Measurements from ENCODE around the gene PRR16.

Gene PRR16

DNA sequence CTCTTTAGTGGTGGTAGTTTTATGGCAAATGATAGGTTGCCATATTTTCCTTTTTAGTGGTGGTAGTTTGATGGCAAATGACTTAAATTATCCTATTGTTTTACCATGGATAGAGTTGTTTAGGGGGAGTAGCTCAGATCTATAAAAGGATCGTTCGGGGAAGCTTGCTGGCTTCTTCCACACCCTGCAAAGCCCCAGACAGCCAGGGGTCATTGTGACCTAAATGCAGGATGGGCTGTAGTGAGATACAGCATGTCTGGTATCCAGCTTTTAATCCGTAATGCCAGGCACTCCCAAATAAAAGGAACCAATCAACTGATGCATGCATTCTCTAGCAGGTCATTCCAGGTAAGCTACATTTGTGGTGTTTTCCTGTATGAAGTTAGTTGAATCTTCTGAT, 67.1 kb downstream of the PRR16 start:
- Histone ChIP-seq H3K9me3 (ENCODE audit: insufficient read depth, low read length) (no peaks in the 10 kb centered on the region), H3K27ac (ENCODE audit: low read depth, low read length) (no peak overlapping the region), H3K27me3 (ENCODE audit: low read length) (no peaks in the 10 kb centered on the region), H4K20me1 (ENCODE audit: low read depth, low read length) (no peaks in the 10 kb centered on the region), H3K9me2 (replicated peaks; ENCODE audit: insufficient read depth, low read length) (no peaks in the 10 kb centered on the region), H3K4me3 (ENCODE audit: insufficient read depth, low read length, poor library complexity, severe bottlenecking) (no peak overlapping the region), H3K79me2 (ENCODE audit: insufficient read depth, low read length) (no peaks in the 10 kb centered on the region), H3K36me3 (ENCODE audit: low read length) (no peaks in the 10 kb centered on the region), H3F3A (ENCODE audit: insufficient read depth) (no peaks in the 10 kb centered on the region), H3K4me2 (ENCODE audit: low read depth, low read length, poor library complexity, severe bottlenecking) (no peak overlapping the region), H2AFZ (ENCODE audit: low read depth, low read length, severe bottlenecking) (no peak overlapping the region), H3K9ac (ENCODE audit: low read length) (no peak overlapping the region)
- no peak for TF ChIP-seq CTCF (IDR thresholded peaks at IDR 0.05; ENCODE audit: insufficient read depth, low read length, poor library complexity, severe bottlenecking)
- no peak for TF ChIP-seq EZH2phosphoT487 (conservative IDR thresholded peaks at IDR 0.05; ENCODE audit: low read length)

- TF ChIP-seq CTCF (IDR thresholded peaks at IDR 0.05; ENCODE audit: insufficient read depth, low read length, poor library complexity, severe bottlenecking) (no peak), EZH2phosphoT487 (conservative IDR thresholded peaks at IDR 0.05; ENCODE audit: low read length) (no peak)
Measured at GRCh38 chr5:120532835-120533234, 68.7 kb downstream of the PRR16 start.

GRCh38 chr5:120533581-120533980, 69.5 kb downstream of the PRR16 start:
- TF ChIP-seq EZH2phosphoT487 (conservative IDR thresholded peaks at IDR 0.05; ENCODE audit: low read length) (no peak), CTCF (IDR thresholded peaks at IDR 0.05; ENCODE audit: insufficient read depth, low read length, poor library complexity, severe bottlenecking) (no peak)
- no peak overlapping the region for H2AFZ ChIP-seq (ENCODE audit: low read depth, low read length, severe bottlenecking)
- H3K27ac ChIP-seq (ENCODE audit: low read depth, low read length): no peak overlapping the region
- H3K4me2 ChIP-seq (ENCODE audit: low read depth, low read length, poor library complexity, severe bottlenecking): no peak overlapping the region
- no peaks in the 10 kb centered on the region for H3K27me3 ChIP-seq (ENCODE audit: low read length)
- H3K9me2 ChIP-seq (replicated peaks; ENCODE audit: insufficient read depth, low read length): no peaks in the 10 kb centered on the region
- H3K36me3 ChIP-seq (ENCODE audit: low read length): no peaks in the 10 kb centered on the region
- H3K79me2 ChIP-seq (ENCODE audit: insufficient read depth, low read length): no peaks in the 10 kb centered on the region
- H3K9me3 ChIP-seq (ENCODE audit: insufficient read depth, low read length): no peaks in the 10 kb centered on the region
- no peaks in the 10 kb centered on the region for H4K20me1 ChIP-seq (ENCODE audit: low read depth, low read length)
- H3K9ac ChIP-seq (ENCODE audit: low read length): no peak overlapping the region
- no peaks in the 10 kb centered on the region for H3F3A ChIP-seq (ENCODE audit: insufficient read depth)
- no peak overlapping the region for H3K4me3 ChIP-seq (ENCODE audit: insufficient read depth, low read length, poor library complexity, severe bottlenecking)

More at GRCh38 chr5:120532835-120533234, 68.7 kb downstream of the PRR16 start:
- H4K20me1 ChIP-seq (ENCODE audit: low read depth, low read length): no peaks in the 10 kb centered on the region
- no peak overlapping the region for H2AFZ ChIP-seq (ENCODE audit: low read depth, low read length, severe bottlenecking)
- no peaks in the 10 kb centered on the region for H3K36me3 ChIP-seq (ENCODE audit: low read length)
- H3K27ac ChIP-seq (ENCODE audit: low read depth, low read length): no peak overlapping the region
- no peak overlapping the region for H3K4me2 ChIP-seq (ENCODE audit: low read depth, low read length, poor library complexity, severe bottlenecking)
- no peak overlapping the region for H3K9ac ChIP-seq (ENCODE audit: low read length)
- no peak overlapping the region for H3K4me3 ChIP-seq (ENCODE audit: insufficient read depth, low read length, poor library complexity, severe bottlenecking)
- no peaks in the 10 kb centered on the region for H3K9me2 ChIP-seq (replicated peaks; ENCODE audit: insufficient read depth, low read length)
- H3F3A ChIP-seq (ENCODE audit: insufficient read depth): no peaks in the 10 kb centered on the region
- H3K9me3 ChIP-seq (ENCODE audit: insufficient read depth, low read length): no peaks in the 10 kb centered on the region
- no peaks in the 10 kb centered on the region for H3K27me3 ChIP-seq (ENCODE audit: low read length)
- H3K79me2 ChIP-seq (ENCODE audit: insufficient read depth, low read length): no peaks in the 10 kb centered on the region
